Stimulated activated CD4-positive, alpha-beta T cell treated with anti-CD3 and anti-CD28 coated beads, TNF-alpha, amount 100 ng/mL, for 24 hours (primary cell): ENCODE results near the gene MYCT1.

Experiments used
- DNase-seq, 3 experiments: peaks; one replicate each; pipeline ENCODE4 v3.0.0-alpha.2; 2020; ENCODE audit warnings: low read depth in 3 of 3

Gene MYCT1

DNA sequence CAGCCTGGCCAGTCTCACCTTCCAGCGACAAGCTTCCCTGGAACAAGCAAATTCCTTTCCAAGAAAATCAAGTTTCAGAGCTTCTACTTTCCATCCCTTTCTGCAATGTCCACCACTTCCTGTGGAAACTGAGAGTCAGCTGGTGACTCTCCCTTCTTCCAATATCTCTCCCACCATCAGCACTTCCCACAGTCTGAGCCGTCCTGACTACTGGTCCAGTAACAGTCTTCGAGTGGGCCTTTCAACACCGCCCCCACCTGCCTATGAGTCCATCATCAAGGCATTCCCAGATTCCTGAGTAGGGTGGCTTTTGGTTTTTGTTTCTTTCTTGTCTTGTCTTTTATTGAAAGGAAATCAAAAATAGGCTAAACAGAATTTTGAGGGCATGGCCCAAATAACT is 24.3 kb downstream of the MYCT1 start:
- DNase-seq: no peak

DNA sequence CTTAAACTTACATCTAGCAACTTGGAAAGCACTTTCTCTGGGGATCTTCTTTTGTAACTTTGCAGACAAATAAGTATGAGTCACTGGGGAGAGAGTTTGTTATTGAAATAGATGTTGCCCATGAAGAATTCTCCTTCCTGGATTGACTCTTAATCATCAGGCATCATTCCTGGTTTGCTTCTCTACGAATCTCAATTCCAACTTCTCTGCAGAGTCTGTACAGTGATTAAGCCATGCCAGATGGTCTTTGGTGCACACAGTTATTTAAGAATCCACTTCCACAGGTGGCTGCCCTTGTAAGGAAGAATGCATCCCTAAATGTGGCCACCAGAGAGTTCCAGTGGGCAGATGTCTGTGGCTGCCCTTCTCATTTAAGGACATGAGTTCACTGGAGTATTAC is 25.7 kb downstream of the MYCT1 start:
- no peak for DNase-seq

DNA sequence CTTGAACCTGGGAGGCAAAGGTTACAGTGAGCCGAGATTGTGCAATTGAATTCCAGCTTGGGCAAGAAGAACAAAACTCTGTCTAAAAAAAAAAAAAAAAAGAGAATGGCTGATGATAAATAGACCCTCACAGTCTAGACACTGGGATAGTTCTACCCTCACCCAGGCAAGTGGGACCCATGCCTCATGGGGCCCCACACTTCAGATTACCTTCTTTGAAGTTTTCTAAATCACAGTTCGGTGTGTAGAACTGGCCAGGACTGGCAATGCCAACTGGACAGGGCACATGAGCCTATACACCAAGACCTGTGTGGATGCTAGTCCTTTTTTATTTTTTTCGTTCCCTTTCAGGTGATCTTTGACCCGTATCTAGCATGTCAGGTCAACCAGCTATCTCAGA is 28.6 kb downstream of the MYCT1 start:
- DNase-seq: no peak

DNA sequence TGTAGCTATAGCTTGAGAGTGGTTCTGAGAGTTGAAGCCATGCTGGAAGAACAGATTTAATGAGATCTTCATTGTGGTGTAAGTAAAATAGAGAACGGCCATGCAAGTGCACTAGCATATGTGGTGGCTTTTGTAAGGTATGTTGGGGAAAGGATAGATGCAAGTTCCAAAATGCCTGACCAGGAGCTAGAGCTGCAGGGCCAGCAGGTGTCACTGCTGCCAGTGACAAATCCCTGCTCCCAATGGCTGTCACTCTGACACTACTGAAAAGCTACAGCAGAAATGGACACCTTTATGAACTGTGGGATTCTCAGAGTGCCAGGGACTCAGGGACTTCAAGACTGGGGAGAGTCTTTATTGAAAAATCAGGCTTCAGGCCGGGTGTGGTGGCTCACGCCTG is 29.8 kb downstream of the MYCT1 start:
- no peak for DNase-seq

DNA sequence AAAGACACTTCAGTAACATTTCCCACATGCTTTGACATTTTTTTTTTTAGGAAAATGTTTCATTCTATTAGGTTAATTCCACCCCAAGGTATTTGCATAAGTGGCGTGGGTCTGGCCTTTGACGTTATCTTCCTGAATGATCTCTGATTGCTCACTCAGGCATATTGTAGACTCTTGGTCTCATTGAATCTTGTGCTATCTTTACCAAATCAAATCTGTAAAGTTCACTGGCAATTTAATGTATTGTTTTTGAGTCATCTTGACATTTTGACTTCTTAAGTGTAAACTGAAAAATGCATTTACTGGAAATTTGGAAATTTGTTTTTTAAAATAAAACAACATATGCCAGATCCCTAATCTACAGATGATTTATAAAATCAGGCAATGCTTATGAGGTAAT is 36.9 kb downstream of the MYCT1 start:
- DNase-seq: no peak

DNA sequence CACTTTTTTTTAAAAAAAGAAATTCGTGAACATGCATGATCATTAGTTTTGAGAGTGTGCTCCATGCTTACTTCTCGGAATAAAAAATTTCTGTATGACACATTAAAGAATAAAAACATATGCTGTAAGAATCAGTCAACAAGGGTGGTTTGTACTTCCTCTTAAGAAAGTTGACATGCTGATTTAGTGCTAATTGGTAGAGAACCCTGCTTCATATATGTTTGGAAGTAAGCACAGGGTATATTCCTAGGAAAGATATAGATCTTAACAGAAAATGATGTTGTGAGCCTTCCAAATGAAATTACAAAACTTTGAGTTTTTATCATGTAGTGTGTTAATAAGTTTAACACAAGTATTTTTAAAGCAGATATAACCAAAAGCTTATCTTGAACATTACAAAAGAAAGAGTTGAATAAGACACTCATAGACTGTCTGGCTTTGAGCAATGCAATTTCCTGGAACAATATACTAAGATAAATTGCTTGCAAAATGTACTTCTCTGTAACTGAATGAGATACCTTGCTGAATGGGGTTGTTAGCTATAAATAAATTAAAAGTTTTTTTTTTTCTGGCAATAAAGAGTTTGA is 39.1 kb downstream of the MYCT1 start:
- DNase-seq: no peak

DNA sequence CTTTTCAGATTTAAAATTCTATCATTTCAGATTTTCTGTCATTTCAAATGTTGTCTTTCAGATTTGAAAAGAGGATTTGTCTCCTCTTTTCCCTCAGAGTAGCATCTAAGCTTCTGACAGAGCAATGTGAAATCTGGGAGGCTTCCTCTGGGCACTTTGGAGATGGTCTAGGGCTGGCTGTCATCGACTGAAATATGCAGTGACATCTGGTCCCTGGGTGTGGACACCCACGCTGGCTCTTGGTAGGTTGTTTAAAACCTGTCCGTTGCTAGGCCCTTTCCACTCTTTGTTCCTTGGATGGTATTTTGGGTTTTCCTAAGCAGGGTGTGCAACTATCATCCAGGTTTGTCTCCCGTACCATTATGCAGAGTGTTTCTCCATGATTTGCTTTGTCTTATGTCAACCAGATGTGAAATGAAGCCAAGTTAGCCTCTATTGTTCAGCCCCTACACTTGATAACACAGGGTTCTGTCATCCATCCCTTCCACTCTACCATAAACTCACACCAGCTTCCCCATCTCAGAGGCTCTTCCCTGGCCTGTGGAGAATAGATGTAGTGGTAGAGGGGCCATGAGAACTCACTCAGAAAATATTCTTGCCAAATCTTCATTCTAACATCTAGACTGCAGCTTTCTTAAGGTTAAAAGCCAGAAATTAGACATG is 47.9 kb downstream of the MYCT1 start:
- DNase-seq: no peak

DNA sequence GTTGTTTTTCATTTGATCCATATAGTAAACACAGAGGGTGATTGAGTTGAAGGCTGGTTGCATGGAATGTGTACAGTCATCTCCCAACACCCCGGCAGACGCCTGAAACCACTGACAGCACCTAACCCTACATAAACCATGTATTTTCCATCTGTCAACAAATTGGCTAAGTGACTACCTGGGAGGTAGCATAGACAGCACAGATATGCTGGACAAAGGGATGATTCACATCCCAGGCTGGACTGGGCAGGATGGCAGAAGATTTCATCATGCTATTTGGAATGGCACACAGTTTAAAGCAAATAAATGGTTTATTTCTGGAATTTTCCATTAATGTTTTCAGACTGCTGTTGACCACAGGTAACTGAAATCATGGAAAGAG is 48.5 kb downstream of the MYCT1 start:
- DNase-seq: no peak

DNA sequence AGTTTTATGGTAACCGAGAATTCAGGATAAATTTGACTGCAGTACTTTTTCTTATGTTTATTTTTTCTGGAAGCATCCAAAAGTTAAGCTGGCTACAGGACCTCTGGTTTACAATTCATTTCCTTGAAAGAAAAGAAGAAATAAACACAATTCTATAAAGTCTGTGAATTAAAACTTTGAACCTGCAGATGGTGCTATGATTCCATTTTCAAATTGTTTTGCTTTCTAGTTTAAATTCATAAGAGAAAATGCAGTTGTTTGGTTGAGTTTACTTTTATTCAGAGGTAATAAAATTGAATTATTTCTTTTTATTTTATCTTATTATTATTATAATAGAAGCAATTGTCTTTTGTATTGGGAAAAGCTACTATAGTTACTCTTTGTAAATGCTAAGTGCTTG is 51.1 kb downstream of the MYCT1 start:
- no peak for DNase-seq

DNA sequence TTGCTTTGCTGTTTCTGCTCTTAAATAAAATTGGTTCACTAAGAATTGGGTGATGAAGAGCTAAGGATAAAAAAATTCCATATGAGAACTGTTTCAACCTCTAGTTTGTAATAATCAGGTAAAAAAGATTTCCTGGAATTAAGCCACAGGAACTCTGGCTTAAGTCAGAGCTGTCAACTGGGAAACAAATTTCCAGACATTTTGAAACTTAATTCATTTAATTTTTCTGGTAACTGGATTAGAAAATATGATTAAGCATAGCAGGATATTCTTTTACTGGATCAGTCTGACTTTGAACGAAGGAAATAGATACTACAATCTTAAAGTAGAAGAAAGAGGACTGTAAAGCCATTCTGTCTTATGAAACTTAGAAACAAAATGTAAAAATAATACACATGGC is 51.6 kb downstream of the MYCT1 start:
- no peak for DNase-seq

DNA sequence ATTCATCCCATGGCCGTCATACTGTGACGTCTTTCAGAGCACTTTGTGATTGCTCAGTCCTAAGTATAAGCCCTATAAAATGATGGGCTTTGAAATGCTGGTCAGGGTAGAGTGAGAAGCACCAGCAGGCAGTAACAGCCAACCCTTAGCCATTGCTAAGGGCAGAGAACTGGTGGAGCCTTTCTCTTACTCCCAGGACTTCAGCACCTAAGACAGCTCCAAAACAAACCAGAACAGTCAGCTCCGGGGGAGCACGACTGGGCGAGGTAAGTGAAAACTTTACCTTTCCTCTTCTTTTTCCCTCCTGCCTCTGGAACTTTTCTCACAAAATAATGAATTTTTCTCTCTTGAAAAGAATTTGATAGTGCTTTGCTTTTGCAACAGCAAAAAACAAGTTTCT is 53.0 kb downstream of the MYCT1 start, which contains the start of gene VIP:
VIP (plus strand) TSS at position 104 of the 400 bp plus-strand sequence. CDS start 1,381 bp downstream, outside the sequence.
- DNase-seq: no peak

DNA sequence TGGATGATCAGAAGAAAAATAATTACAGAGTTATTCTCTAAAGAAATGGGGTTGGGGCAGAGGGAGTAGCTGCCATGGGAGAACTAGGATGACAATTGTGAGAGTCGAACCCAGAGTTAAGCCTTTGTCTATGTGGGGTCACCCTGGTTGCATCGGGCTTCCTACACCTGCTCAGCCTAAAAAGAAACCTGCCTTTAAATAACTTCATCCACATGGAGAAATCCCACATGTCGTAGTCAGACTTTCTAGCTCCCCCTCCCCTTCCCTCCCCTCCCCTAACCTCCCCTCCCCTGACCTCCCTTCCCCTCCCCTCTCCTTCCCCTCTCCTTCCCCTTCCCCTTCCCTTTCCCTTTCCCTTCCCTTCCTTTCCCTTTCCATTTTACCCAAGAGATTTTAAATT is 67.6 kb downstream of the MYCT1 start:
- no peak for DNase-seq

DNA sequence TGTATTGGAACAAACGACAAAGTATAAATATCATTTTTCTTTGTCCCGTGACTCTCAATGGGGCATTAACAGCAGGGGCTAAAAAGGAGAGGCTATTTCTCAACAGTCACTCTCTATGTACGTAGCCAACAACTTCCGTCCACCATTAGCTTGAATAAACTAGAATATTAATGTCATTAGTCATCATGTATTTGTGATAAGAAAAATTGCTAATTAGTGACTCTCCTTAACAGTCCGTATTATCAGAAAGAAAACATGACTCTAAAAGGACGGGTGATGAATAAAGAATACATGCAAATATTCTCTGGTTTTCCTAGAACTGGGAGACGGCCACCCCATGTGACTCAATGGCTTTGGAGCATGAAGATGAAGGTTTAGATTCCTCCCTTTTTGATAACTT is 71.5 kb downstream of the MYCT1 start:
- DNase-seq: no peak

DNA sequence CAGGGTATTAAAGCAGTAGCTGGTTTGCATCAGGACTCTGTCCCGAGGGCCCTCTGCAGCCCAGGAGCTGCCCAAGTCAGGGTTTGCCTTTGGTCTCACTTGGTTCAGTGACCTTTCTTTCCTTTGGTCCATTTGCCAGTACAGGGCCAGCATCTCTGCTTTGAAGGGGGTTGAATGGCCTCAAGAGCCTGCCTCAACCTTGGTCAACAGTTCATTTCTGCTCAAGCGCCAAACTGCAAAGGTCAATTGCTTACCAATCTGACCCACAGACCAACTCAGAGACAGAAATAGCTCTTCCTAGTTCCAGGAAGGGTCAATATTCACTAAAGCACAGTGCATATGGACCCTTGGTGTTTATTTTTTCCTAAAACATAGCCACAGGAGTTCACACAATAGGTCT is 72.3 kb downstream of the MYCT1 start:
- DNase-seq: no peak

DNA sequence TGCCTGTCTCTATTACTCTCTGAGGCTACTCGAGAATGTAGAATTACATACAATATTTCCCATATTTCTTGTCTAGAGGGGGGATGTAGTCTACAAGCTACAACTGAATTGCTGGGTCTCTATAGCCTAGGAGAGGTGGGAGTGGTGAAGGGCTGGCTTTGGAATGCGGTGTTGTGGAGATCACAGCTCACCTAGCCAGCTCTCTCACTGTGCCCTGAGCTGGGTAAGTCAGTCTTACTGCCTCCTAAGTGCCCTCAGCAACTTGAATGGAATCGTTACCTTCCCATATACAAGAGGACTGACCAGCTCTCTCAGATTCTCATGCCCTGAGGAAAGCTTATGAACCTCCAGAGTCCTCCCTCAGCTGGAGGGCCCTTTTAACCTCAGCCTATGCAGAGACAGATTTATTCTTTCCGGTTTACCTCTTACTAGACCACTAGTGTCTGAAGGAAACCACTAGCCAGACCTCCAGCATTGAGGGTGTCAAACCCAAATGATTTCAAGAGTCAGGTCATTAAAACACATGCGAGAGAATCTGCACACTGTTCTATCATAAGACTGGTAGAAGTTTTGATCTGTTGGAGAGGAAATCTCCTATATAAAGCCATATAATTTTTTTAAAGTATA is 73.5 kb downstream of the MYCT1 start:
- no peak for DNase-seq
